Measurements from ENCODE around the gene TEKT1. TPM values are rescaled to one million over a fixed set of nuclear protein-coding genes. Genes with fewer than 3 reads are reported as not detected.
"Not testable (repeated sequence)": the region's sequence is repeated elsewhere in the genome, so short reads cannot be mapped to it uniquely, and the experiment has no call there.

The TEKT1 gene
- total RNA-seq, 1 donor: not detected

DNA sequence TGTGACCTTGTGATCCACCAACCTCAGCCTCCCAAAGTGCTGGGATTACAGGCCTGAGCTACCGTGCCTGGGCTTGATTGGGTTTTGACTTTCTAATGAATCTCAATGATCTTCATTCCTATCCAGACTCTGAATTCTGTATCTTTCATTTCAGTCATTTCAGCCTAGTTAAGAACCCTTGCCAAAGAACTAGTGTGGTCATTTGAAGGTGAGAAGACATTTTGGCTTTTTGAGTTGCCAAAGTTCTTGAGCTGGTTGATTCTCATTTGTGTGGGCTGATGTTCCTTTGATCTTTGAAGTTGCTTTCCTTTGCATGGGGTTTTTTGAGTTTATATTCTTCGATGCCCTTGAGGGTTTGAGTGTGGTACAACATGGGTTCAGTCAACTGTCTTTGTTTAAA lies 30.6 kb upstream of the TEKT1 start:
- no peak for TF ChIP-seq CTCF (IDR thresholded peaks at IDR 0.05; ENCODE audit: insufficient read depth, low read length)
- DNase-seq (ENCODE audit: low read depth): no peak
- no peak overlapping the region for H3K4me3 ChIP-seq (ENCODE audit: low read depth, low read length)

DNA sequence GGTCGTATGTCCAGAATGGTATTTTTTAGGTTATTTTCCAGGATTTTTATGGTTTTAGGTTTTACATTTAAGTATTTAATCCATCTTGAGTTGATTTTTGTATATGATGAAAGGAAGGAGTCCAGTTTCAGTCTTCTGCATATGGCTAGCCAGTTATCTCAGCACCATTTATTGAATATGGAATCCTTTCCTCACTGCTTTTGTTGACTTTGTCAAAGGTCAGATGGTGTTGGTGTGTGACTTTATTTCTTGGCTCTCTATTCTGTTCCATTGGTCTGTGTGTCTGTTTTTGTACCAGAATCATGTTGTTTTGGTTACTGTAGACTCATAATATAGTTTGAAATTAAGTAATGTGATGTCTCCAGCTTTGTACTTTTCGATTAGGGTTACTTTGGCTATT lies 26.4 kb upstream of the TEKT1 start:
- TF ChIP-seq CTCF (IDR thresholded peaks at IDR 0.05; ENCODE audit: insufficient read depth, low read length): no peak
- H3K4me3 ChIP-seq (ENCODE audit: low read depth, low read length): no peak overlapping the region
- no peak for DNase-seq (ENCODE audit: low read depth)

DNA sequence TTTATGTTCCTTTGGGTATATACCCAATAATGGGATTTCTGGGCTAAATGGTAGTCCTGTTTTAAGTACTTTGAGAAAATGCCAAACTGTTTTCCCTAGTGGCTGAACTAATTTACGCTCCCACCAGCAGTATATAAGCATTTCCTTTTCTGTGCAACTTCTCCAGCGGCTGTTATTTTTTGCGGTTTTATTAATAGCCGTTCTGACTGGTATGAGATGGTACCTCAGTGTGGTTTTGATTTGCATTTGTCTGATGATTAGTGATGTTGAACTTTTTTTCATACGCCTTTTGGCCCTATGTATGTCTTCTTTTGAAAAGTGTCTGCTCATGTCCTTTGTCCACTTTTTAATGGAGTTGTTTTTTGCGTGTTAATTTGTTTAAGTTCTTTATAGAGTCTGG lies 25.8 kb upstream of the TEKT1 start:
- H3K4me3 ChIP-seq (ENCODE audit: low read depth, low read length): no peak overlapping the region
- no peak for DNase-seq (ENCODE audit: low read depth)
- TF ChIP-seq CTCF (IDR thresholded peaks at IDR 0.05; ENCODE audit: insufficient read depth, low read length): no peak

DNA sequence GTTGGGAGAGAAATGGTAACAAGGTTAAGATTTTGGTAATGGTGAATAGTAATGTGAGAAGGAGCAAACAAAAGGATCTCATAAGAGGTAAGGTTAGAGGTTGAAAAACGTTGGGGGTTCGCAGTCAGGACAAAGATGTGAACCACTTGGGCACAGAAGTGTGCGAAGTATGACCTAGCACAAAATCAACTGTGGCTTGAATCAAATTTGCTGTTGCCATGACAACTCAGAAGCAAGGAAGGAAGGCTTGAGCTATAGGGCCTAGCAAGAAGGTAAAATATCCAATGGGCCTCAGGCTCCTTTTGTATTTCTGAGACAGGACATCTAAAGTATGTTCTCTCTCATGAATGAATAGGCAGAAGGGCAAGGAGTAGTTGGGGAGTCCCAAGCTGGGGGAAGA lies 24.5 kb upstream of the TEKT1 start:
- no peak for TF ChIP-seq CTCF (IDR thresholded peaks at IDR 0.05; ENCODE audit: insufficient read depth, low read length)
- no peak overlapping the region for H3K4me3 ChIP-seq (ENCODE audit: low read depth, low read length)
- DNase-seq (ENCODE audit: low read depth): no peak

- DNase-seq (ENCODE audit: low read depth): no peak
- TF ChIP-seq CTCF (IDR thresholded peaks at IDR 0.05; ENCODE audit: insufficient read depth, low read length): peak; percentile 25
- H3K4me3 ChIP-seq (ENCODE audit: low read depth, low read length): no peak overlapping the region
These were observed 22.4 kb upstream of the TEKT1 start for GRCh38 chr17:6853764-6854442.

- H3K4me3 ChIP-seq (ENCODE audit: low read depth, low read length); DNase-seq (ENCODE audit: low read depth): not testable (repeated sequence)
These were observed 17.1 kb upstream of the TEKT1 start for GRCh38 chr17:6848545-6849179.

GRCh38 chr17:6846138-6846537 lies 14.6 kb upstream of the TEKT1 start:
- DNase-seq (ENCODE audit: low read depth); H3K4me3 ChIP-seq (ENCODE audit: low read depth, low read length): not testable (repeated sequence)

DNA sequence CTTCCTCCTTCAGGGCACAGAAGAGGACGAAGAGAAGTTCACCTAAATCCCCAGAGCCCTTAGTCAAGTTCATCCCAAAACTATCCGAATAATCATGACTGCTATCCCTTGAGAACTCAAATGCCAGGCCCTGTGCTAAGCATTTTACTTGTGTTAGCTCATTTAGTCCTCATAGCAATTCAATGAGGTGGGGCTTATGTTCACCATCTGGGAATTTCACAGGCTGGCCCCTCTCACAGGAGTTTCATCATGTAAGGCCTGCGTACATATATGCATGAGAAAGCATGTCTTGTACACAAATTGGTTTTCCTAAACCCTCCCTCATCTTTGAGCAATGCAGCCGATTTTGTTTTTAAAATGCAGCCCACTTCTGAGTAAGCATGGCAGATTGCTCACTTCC lies 12.9 kb upstream of the TEKT1 start:
- not testable (repeated sequence) for H3K4me3 ChIP-seq (ENCODE audit: low read depth, low read length)
- peak; percentile 19 for DNase-seq (ENCODE audit: low read depth)

Data from fibroblast of the aortic adventitia (primary cell).